ENCODE results near the gene LMNB1. TPM values are rescaled to one million over a fixed set of nuclear protein-coding genes. Genes with fewer than 3 reads are reported as not detected.
"Not testable (repeated sequence)": the region's sequence is repeated elsewhere in the genome, so short reads cannot be mapped to it uniquely, and the experiment has no call there.

Gene LMNB1
- total RNA-seq, 1 donor from 2014 or later: 223 TPM

DNA sequence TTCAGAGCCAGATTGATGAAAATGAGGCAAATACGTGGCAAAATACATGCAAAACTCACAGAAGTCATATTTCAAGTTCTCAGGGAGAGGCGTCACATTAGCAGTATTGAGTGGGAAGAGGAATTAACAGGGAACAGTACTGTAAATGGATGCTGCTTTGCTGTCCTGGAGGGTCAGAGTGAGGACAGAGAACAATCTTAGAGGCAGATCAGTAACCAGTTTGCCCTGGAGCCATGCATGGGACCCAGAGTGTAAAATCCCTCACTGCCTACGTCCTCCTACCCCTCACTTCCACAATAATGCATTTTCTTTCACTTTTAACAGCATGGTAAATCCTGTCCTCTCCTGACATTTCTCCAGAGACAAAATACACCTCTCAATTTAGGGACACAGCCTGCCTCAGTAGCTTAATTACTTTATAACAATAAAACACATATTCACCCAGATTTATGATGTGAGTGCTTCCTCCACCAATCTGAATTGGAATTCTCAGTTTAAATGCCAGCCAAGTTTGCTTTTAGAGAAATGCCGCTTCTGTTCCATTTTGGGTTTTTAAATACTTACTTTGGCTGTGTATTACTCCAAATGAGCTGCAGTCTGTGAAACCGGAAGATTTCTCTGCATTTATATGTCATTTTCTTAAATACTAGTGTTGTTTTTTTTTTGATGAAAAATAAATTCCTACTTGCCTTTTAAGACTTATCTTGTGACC, 70.0 kb downstream of the LMNB1 start:
- peak overlapping the region; percentile 55 for H3K27ac Mint-ChIP-seq
- H3K9me3 Mint-ChIP-seq: no peaks in the 10 kb centered on the region
- H3K4me3 Mint-ChIP-seq: no peak overlapping the region
- intact Hi-C loops (cut with micrococcal nuclease): no loop called here
- DNase-seq: no peak
- H3K27me3 Mint-ChIP-seq: no peaks in the 10 kb centered on the region
- no peaks in the 10 kb centered on the region for H3K36me3 Mint-ChIP-seq (ENCODE audit: low read depth)
- peaks cover 39% of the 10 kb centered on the region for H3K4me1 Mint-ChIP-seq

DNA sequence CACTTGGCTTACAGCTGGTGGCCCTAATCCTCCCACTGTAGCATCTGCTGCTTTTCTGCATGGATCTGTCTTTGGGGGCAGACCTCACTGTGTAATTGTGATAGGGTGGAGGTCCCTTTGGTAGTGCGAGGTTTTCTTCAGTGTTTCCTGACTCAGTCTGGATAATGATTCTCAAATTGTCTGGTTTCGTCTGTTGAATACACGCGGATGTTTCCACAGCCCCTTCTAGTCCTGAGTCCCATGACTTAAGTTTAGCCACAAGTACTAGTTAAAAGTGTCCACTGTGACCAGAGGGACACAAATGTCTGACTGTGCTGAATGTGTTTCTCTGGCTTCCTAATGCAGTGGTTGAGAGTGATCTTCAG, 70.5 kb downstream of the LMNB1 start:
- intact Hi-C loops (cut with micrococcal nuclease): no loop called here
- no peaks in the 10 kb centered on the region for H3K9me3 Mint-ChIP-seq
- no peaks in the 10 kb centered on the region for H3K27me3 Mint-ChIP-seq
- peaks cover 44% of the 10 kb centered on the region for H3K4me1 Mint-ChIP-seq
- DNase-seq: no peak
- H3K36me3 Mint-ChIP-seq (ENCODE audit: low read depth): peaks cover 2% of the 10 kb centered on the region
- H3K27ac Mint-ChIP-seq: no peak overlapping the region
- H3K4me3 Mint-ChIP-seq: no peak overlapping the region

GRCh38 chr5:126847826-126848251, 70.9 kb downstream of the LMNB1 start:
- H3K4me1 Mint-ChIP-seq: peaks cover 47% of the 10 kb centered on the region
- no peak for DNase-seq
- peaks cover 2% of the 10 kb centered on the region for H3K36me3 Mint-ChIP-seq (ENCODE audit: low read depth)
- H3K9me3 Mint-ChIP-seq: no peaks in the 10 kb centered on the region
- intact Hi-C loops (cut with micrococcal nuclease): no loop called here
- H3K4me3 Mint-ChIP-seq: no peak overlapping the region
- H3K27ac Mint-ChIP-seq: peak overlapping the region; percentile 49
- H3K27me3 Mint-ChIP-seq: no peaks in the 10 kb centered on the region

DNA sequence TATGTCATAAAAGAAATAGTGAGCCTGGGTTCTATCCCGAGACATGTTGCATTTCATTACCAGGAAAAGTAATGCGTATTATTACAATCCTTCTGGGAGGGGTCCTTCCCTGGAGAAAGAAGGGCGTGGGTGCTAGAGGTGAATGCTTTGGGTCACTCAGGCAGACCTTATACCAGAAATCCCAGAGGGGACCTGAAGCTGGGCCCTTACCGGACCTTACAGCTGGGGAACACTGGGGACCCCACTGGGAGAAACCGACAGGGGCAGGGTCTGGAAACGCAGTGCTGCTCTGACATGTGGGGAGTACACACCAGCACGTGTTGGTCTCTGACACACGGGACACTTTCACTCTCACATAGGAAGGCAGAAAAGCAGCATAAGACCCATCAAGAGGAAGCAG, 71.3 kb downstream of the LMNB1 start:
- DNase-seq: no peak
- peak overlapping the region; percentile 29 for H3K27ac Mint-ChIP-seq

GRCh38 chr5:126849101-126849678, 72.3 kb downstream of the LMNB1 start:
- no peak for DNase-seq
- H3K4me1 Mint-ChIP-seq: peaks cover 56% of the 10 kb centered on the region
- no peak overlapping the region for H3K27ac Mint-ChIP-seq
- no peaks in the 10 kb centered on the region for H3K9me3 Mint-ChIP-seq
- intact Hi-C loops (cut with micrococcal nuclease): no loop called here
- no peak overlapping the region for H3K4me3 Mint-ChIP-seq
- H3K36me3 Mint-ChIP-seq (ENCODE audit: low read depth): peaks cover 5% of the 10 kb centered on the region
- no peaks in the 10 kb centered on the region for H3K27me3 Mint-ChIP-seq

More for the DNA sequence above, 71.3 kb downstream of the LMNB1 start:
- intact Hi-C loops (cut with micrococcal nuclease): no loop called here
- Mint-ChIP-seq H3K36me3 (ENCODE audit: low read depth) (peaks cover 2% of the 10 kb centered on the region), H3K4me1 (peaks cover 50% of the 10 kb centered on the region), H3K9me3 (no peaks in the 10 kb centered on the region), H3K27me3 (no peaks in the 10 kb centered on the region), H3K4me3 (no peak overlapping the region)

GRCh38 chr5:126851501-126852011, 74.6 kb downstream of the LMNB1 start:
- intact Hi-C loops (cut with micrococcal nuclease): loop anchor here (5.0 to 10.0 kb wide), 5 partner anchors 39 to 463 kb away; partner anchors contain the start of genes C5orf63 and MARCHF3
- Mint-ChIP-seq H3K9me3 (no peaks in the 10 kb centered on the region), H3K27me3 (no peaks in the 10 kb centered on the region), H3K36me3 (ENCODE audit: low read depth) (peaks cover 11% of the 10 kb centered on the region), H3K4me1 (peaks cover 49% of the 10 kb centered on the region), H3K4me3 (peak overlapping the region; percentile 76), H3K27ac (peak overlapping the region; percentile 86)
- peak; percentile 80 for DNase-seq

DNA sequence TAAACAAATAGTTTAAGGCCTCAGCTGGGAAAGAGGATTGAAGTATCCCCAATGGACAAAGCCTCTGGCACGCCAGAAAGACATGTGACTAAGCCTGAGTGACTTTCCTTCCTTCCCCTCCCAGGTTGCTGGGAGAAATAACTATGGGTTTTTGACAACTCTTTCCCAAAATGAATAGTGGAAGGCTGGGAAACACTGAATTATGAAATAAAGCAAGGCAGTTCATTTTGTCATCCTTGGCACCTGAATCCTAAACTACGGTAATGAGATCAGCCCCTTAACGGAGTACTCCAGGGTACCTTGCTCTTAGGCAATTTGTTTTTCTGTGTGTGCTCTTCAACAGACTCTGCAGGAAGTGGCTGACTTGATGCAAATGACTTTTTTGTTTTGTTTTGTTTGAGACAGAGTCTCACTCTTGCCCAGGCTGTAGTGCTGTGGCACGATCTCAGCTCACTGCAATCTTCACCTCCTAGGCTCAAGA, 75.2 kb downstream of the LMNB1 start:
- Mint-ChIP-seq H3K9me3 (no peaks in the 10 kb centered on the region), H3K27me3 (no peaks in the 10 kb centered on the region), H3K4me3 (peak overlapping the region; percentile 76), H3K36me3 (ENCODE audit: low read depth) (peaks cover 13% of the 10 kb centered on the region), H3K4me1 (peaks cover 45% of the 10 kb centered on the region), H3K27ac (peak overlapping the region; percentile 86)
- peak; percentile 80 for DNase-seq
- intact Hi-C loops (cut with micrococcal nuclease): loop anchor here (5.0 to 10.0 kb wide), 5 partner anchors 40 to 463 kb away; partner anchors contain the start of genes C5orf63 and MARCHF3

DNA sequence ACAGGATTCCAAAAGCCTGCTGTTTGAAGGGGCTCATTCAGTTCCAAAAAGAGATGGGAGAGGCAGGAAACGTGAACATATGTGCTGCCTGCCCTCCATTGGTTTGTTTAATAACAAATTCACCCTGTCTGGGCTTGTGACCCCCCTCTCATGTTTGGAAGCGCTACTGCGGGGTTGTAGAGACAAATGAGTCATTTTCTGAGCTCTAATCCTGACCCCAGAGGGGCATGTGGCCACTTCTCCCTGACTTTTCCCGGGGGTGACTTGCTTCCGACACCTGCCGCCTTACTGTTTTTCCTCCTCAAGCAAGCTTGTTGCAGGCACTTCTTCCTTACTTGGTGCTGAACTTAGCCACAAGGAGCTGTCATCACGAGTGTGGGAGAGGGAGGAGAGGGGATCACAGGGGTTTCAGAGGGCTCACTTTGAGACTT, 75.9 kb downstream of the LMNB1 start:
- no peaks in the 10 kb centered on the region for H3K27me3 Mint-ChIP-seq
- peaks cover 14% of the 10 kb centered on the region for H3K36me3 Mint-ChIP-seq (ENCODE audit: low read depth)
- intact Hi-C loops (cut with micrococcal nuclease): loop anchor here (5.0 to 10.0 kb wide), 5 partner anchors 41 to 462 kb away; partner anchors contain the start of genes C5orf63 and MARCHF3
- peak overlapping the region; percentile 76 for H3K4me3 Mint-ChIP-seq
- H3K27ac Mint-ChIP-seq: peak overlapping the region; percentile 86
- H3K9me3 Mint-ChIP-seq: no peaks in the 10 kb centered on the region
- H3K4me1 Mint-ChIP-seq: peaks cover 41% of the 10 kb centered on the region
- DNase-seq: peak; percentile 61

- Mint-ChIP-seq H3K4me3 (peak overlapping the region; percentile 76), H3K36me3 (ENCODE audit: low read depth) (peaks cover 14% of the 10 kb centered on the region), H3K4me1 (peaks cover 41% of the 10 kb centered on the region), H3K27ac (peak overlapping the region; percentile 86)
- H3K27me3 Mint-ChIP-seq, H3K9me3 Mint-ChIP-seq: not testable (repeated sequence)
- intact Hi-C loops (cut with micrococcal nuclease): loop anchor here (5.0 to 10.0 kb wide), 5 partner anchors 41 to 461 kb away; partner anchors contain the start of genes C5orf63 and MARCHF3
- peak; percentile 81 for DNase-seq
Observed at GRCh38 chr5:126853541-126854307, 76.8 kb downstream of the LMNB1 start.

- Mint-ChIP-seq H3K36me3 (ENCODE audit: low read depth) (peaks cover 14% of the 10 kb centered on the region), H3K9me3 (no peaks in the 10 kb centered on the region), H3K4me3 (no peak overlapping the region), H3K27ac (no peak overlapping the region), H3K4me1 (peaks cover 39% of the 10 kb centered on the region), H3K27me3 (no peaks in the 10 kb centered on the region)
- intact Hi-C loops (cut with micrococcal nuclease): loop anchor here (5.0 to 10.0 kb wide), 5 partner anchors 42 to 460 kb away; partner anchors contain the start of genes C5orf63 and MARCHF3
- no peak for DNase-seq
Observed at GRCh38 chr5:126854526-126855110, 77.7 kb downstream of the LMNB1 start.

GRCh38 chr5:126855266-126855665, 78.3 kb downstream of the LMNB1 start:
- peak overlapping the region; percentile 27 for H3K27ac Mint-ChIP-seq
- H3K36me3 Mint-ChIP-seq (ENCODE audit: low read depth): peaks cover 14% of the 10 kb centered on the region
- intact Hi-C loops (cut with micrococcal nuclease): loop anchor here (10.0 kb wide), 2 partner anchors 220 to 460 kb away; partner anchors contain the start of gene C5orf63
- H3K9me3 Mint-ChIP-seq: no peaks in the 10 kb centered on the region
- H3K4me3 Mint-ChIP-seq: no peak overlapping the region
- peaks cover 39% of the 10 kb centered on the region for H3K4me1 Mint-ChIP-seq
- DNase-seq: peak; percentile 65
- H3K27me3 Mint-ChIP-seq: no peaks in the 10 kb centered on the region

DNA sequence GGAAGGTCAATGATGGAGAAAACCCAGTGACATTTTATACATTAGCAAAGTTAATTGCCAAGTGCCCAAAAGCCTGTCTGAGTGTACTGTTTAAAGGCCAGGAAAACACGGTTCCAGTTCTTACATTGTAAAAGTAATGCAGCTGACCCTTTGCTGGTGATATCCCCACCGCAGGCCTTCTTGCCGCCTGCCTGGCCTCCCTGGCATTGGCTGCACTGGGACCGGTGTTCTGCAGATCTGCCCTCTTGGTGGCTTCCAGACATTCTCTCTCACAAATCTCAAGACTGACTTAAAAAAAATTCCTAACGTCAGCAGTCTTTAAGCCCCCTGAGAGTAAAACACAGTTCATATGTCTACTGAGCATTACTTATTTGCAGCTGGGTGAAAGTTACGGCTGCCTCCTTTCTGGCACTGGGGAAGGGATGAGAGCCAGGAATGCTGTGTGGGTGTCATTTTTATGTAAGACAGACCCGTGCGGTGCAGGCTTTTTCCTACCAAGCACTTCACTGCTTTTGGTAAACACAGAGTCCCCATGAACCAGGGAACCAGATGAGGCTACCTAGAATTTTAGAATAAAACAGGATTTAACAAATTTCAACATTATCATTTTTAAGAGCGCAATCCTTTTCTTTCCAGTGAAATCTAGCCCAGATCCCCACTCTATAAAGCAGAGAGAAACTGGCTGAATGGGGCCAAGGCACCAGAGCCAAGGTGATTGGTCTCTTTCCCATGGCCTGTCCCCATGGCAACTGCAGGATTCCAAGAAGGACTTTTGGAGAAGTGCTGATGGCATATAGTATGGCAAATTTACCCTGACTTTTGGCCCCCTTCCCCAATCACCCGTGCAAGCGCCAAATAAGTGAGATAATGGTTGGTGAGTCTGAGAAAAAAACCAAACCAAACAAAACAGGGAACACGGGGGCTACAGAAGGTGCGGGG, 80.8 kb downstream of the LMNB1 start:
- H3K36me3 Mint-ChIP-seq (ENCODE audit: low read depth): peaks cover 15% of the 10 kb centered on the region
- peaks cover 23% of the 10 kb centered on the region for H3K4me1 Mint-ChIP-seq
- intact Hi-C loops (cut with micrococcal nuclease): loop anchor here (10.0 kb wide), 2 partner anchors 217 to 457 kb away; partner anchors contain the start of gene C5orf63
- H3K27ac Mint-ChIP-seq: no peak overlapping the region
- no peak overlapping the region for H3K4me3 Mint-ChIP-seq
- no peaks in the 10 kb centered on the region for H3K9me3 Mint-ChIP-seq
- no peak for DNase-seq
- H3K27me3 Mint-ChIP-seq: no peaks in the 10 kb centered on the region

Data from activated CD4-positive, alpha-beta T cell treated with anti-CD3 and anti-CD28 coated beads, Interleukin-2, amount 10 ng/mL, durations not matched to agents 24 days and 14 days (primary cell).